GM10266 (cell line): ENCODE results near the gene EXOC3.

Experiments
- DNase-seq: peaks from one replicate; pipeline ENCODE4 v3.0.0; 2012; ENCODE audit errors: extremely low spot score
- TF ChIP-seq, protein P1 (sequence below): IDR thresholded peaks from 2 replicates; pipeline ENCODE4 v1.5.1; 2012; ENCODE audit warnings: mild to moderate bottlenecking, low read depth; ENCODE audit not compliant: control insufficient read depth, insufficient read depth; ENCODE audit errors: missing control alignments

The EXOC3 gene

DNA sequence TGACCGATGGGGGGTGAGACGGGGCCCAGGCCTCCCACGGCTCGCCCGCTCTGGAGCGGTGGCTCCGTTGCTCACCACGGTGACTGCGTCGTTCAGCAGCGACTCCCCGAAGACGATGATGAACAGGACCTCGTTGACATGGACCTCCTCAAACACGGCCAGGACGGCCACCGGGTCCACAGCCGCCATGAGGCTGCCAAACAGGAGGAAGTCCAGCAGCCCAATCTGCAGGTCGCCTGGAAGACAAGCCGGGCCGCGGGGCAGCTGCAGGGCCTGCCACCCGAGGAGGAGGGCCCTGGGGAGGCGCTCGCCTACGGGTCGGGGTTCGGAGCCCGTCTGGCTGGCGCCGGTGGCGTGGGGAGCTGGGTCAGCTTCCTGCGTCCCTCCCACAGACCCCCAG is 45.3 kb downstream of the EXOC3 start:
- DNase-seq, result no peak
- TF ChIP-seq, protein P1, sequence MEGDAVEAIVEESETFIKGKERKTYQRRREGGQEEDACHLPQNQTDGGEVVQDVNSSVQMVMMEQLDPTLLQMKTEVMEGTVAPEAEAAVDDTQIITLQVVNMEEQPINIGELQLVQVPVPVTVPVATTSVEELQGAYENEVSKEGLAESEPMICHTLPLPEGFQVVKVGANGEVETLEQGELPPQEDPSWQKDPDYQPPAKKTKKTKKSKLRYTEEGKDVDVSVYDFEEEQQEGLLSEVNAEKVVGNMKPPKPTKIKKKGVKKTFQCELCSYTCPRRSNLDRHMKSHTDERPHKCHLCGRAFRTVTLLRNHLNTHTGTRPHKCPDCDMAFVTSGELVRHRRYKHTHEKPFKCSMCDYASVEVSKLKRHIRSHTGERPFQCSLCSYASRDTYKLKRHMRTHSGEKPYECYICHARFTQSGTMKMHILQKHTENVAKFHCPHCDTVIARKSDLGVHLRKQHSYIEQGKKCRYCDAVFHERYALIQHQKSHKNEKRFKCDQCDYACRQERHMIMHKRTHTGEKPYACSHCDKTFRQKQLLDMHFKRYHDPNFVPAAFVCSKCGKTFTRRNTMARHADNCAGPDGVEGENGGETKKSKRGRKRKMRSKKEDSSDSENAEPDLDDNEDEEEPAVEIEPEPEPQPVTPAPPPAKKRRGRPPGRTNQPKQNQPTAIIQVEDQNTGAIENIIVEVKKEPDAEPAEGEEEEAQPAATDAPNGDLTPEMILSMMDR, result no peak

- TF ChIP-seq, protein P1, result no peak
Measured at GRCh38 chr5:488744-489688, 46.0 kb downstream of the EXOC3 start.

GRCh38 chr5:489689-490080 is 46.7 kb downstream of the EXOC3 start:
- TF ChIP-seq, protein P1, result no peak

More at GRCh38 chr5:488744-489688, 46.0 kb downstream of the EXOC3 start:
- DNase-seq, result no peak

GRCh38 chr5:490116-491106 is 47.4 kb downstream of the EXOC3 start:
- no peak for DNase-seq
- TF ChIP-seq, protein P1, result no peak

More at GRCh38 chr5:489689-490080, 46.7 kb downstream of the EXOC3 start:
- DNase-seq, result no peak

- DNase-seq, result no peak
- TF ChIP-seq, protein P1, result no peak
Measured at GRCh38 chr5:491119-491855, 48.3 kb downstream of the EXOC3 start.

DNA sequence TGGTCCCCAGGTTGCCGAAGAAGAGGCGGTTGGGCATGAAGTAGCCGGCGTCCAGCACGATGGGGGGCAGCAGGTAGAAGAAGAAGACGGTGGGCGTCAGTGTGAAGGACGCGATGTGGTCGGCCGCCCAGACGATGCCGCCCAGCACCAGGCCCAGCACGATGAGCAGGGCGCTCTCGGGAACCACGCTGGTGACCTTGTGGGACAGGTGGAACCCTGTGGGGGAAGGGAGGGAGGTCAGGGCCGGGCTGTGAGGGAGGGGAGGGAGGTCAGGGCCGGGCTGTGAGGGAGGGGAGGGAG is 48.8 kb downstream of the EXOC3 start:
- TF ChIP-seq, protein P1, result no peak
- DNase-seq, result no peak
